GM19043 (cell line): ENCODE data around the gene AARS1.
"Not testable (repeated sequence)": the region's sequence is repeated elsewhere in the genome, so short reads cannot be mapped to it uniquely, and the experiment has no call there.

Experiments used
- ATAC-seq: cut with Tn5 transposase; IDR thresholded peaks from one replicate; pipeline ENCODE4 v1.9.1; 2021; ENCODE audit warnings: low read depth; ENCODE audit not compliant: unreplicated experiment

The AARS1 gene

GRCh38 chr16:70289229-70290094 is at the start of gene AARS1:
Gene AARS1 (minus strand): TSS chr16:70289506. CDS start chr16:70282763, 6,743 bp downstream.
- peak; percentile 99 for ATAC-seq

GRCh38 chr16:70337814-70338213 is 48.5 kb upstream of the AARS1 start:
- ATAC-seq = no peak

GRCh38 chr16:70332728-70333127 is 43.4 kb upstream of the AARS1 start:
- not testable (repeated sequence) for ATAC-seq

GRCh38 chr16:70331588-70332358 is 42.5 kb upstream of the AARS1 start:
- ATAC-seq = no peak

- ATAC-seq = no peak
Measured at GRCh38 chr16:70331091-70331490, 41.8 kb upstream of the AARS1 start.

- ATAC-seq = no peak
Measured at GRCh38 chr16:70324998-70325747, 35.9 kb upstream of the AARS1 start.

GRCh38 chr16:70320121-70320520 is 30.8 kb upstream of the AARS1 start:
- ATAC-seq = no peak

- not testable (repeated sequence) for ATAC-seq
Measured at GRCh38 chr16:70307726-70308125, 18.4 kb upstream of the AARS1 start.

- no peak for ATAC-seq
Measured at GRCh38 chr16:70306880-70307279, 17.6 kb upstream of the AARS1 start.

- ATAC-seq = no peak
Measured at GRCh38 chr16:70304892-70305448, 15.7 kb upstream of the AARS1 start.

- ATAC-seq = no peak
Measured at GRCh38 chr16:70302745-70303144, 13.4 kb upstream of the AARS1 start.

GRCh38 chr16:70301121-70301520 is 11.8 kb upstream of the AARS1 start:
- no peak for ATAC-seq

- peak; percentile 61 for ATAC-seq
Measured at GRCh38 chr16:70298988-70299938, 10.0 kb upstream of the AARS1 start, which contains the start of gene DDX19B. Gene DDX19B (plus strand): TSS chr16:70299186. CDS start chr16:70299298, 112 bp downstream.

GRCh38 chr16:70295634-70296033 is 6.3 kb upstream of the AARS1 start:
- ATAC-seq = no peak

- no peak for ATAC-seq
Measured at GRCh38 chr16:70294385-70295025, 5.2 kb upstream of the AARS1 start.

GRCh38 chr16:70292148-70292547 is 2.8 kb upstream of the AARS1 start:
- not testable (repeated sequence) for ATAC-seq

GRCh38 chr16:70290949-70291519 is 1.7 kb upstream of the AARS1 start:
- ATAC-seq = no peak

- ATAC-seq = not testable (repeated sequence)
Measured at GRCh38 chr16:70287304-70287971, 1.9 kb downstream of the AARS1 start.
